HCT116 (cell line): ENCODE data around the gene CSTPP1. TPM values are rescaled to one million over a fixed set of nuclear protein-coding genes. Genes with fewer than 3 reads are reported as not detected.

Source experiments
- ATAC-seq: fragments of 200-7000 bp; cut with Tn5 transposase; 2 replicates; pipeline ENCODE4 v1.9.1; 2020; ENCODE audit warnings: mild to moderate bottlenecking, moderate library complexity
- BruUV-seq: library from RNA; stranded (reverse); fragments of 400-500 nt; replicated peaks from 2 replicates; lab custom pipeline; 2021; lab: Mats Ljungman, UMichigan
- CTCF ChIA-PET: fragments of 300-600 bp; sonication (Branson Sonifier 250); formaldehyde crosslinking; loops from one replicate; lab custom pipeline; 2021; ENCODE audit warnings: antibody characterized with exemption; lab: Charles Lee
- POLR2A ChIA-PET: fragments of 300-600, 350-600 bp; sonication (Branson Sonifier 250); formaldehyde crosslinking; loops from one replicate; lab custom pipeline; 2021; ENCODE audit warnings: antibody characterized with exemption; lab: Charles Lee
- RAD21 ChIA-PET, 2 experiments: fragments of 300-600 bp; sonication (Branson Sonifier 250); formaldehyde crosslinking; loops; one replicate each; lab custom pipeline; 2023; ENCODE audit warnings: low total read pairs in 2 of 2; ENCODE audit not compliant: uncharacterized antibody in 2 of 2, unreplicated experiment in 2 of 2, low non-redundant PET in 1 of 2; lab: Charles Lee
- DNase-seq: peaks from one replicate; pipeline ENCODE4 v3.0.0-alpha.2; 2010; ENCODE audit warnings: low read depth, low spot score
- H2AFZ ChIP-seq: fragments of 200-600 bp; shearing (Covaris generic), sonication (generic); 2 replicates; pipeline ENCODE4 v1.6.1; 2017; ENCODE audit warnings: low read depth, mixed run types, mixed read lengths, antibody characterized with exemption, low read length; ENCODE audit not compliant: poor library complexity, severe bottlenecking
- H3K27ac ChIP-seq: 2 replicates; pipeline ENCODE4 v1.5.1; 2012; ENCODE audit warnings: low read depth, low read length
- H3K27me3 ChIP-seq: fragments of 200-600 bp; sonication (generic); 2 replicates; pipeline ENCODE4 v1.6.1; 2016; ENCODE audit warnings: mixed run types, low read length, mixed read lengths; ENCODE audit not compliant: insufficient read depth
- H3K36me3 ChIP-seq, 2 experiments: fragments of 200-500 bp in 1 of 2; fragments of 200-600 bp in 1 of 2; sonication (Bioruptor generic) in 1 of 2; sonication (generic) in 1 of 2; 2 replicates each; pipeline versions ENCODE4 v1.5.1 to v1.6.1; 2014 to 2016; ENCODE audit warnings: low read length in 2 of 2, inconsistent platforms in 1 of 2, mixed read lengths in 1 of 2, mixed run types in 1 of 2; ENCODE audit not compliant: insufficient read depth in 2 of 2, control insufficient read depth in 1 of 2
- H3K4me1 ChIP-seq, 2 experiments: fragments of 200-600 bp in 1 of 2; sonication (generic) in 1 of 2; 2 replicates each; pipeline versions ENCODE4 v1.5.1 to v1.6.1; 2012 to 2017; ENCODE audit warnings: low read length in 2 of 2, inconsistent platforms in 1 of 2, mild to moderate bottlenecking in 1 of 2, mixed read lengths in 1 of 2, mixed run types in 1 of 2, moderate library complexity in 1 of 2; ENCODE audit not compliant: insufficient read depth in 2 of 2, control insufficient read depth in 1 of 2
- H3K4me2 ChIP-seq: fragments of 200-600 bp; sonication (generic); 2 replicates; pipeline ENCODE4 v1.6.1; 2017; ENCODE audit warnings: mixed run types, low read length, mixed read lengths
- H3K4me3 ChIP-seq, 2 experiments: fragments of 200-600 bp in 1 of 2; sonication (generic) in 1 of 2; replicated peaks in 1 of 2; 2 replicates each; pipeline ENCODE4 v1.5.1; 2011 to 2016; ENCODE audit warnings: low read length in 2 of 2, control low read depth in 1 of 2, low read depth in 1 of 2, mild to moderate bottlenecking in 1 of 2, mixed read lengths in 1 of 2, mixed run types in 1 of 2
- H3K79me2 ChIP-seq: fragments of 200-600 bp; sonication (generic); 2 replicates; pipeline ENCODE4 v1.6.1; 2017; ENCODE audit warnings: mild to moderate bottlenecking, mixed run types, low read length, moderate library complexity, mixed read lengths; ENCODE audit not compliant: insufficient read depth
- H3K9ac ChIP-seq: fragments of 200-600 bp; sonication (generic); 2 replicates; pipeline ENCODE4 v1.6.1; 2016; ENCODE audit warnings: low read length, mixed read lengths
- H3K9me2 ChIP-seq: fragments of 200-600 bp; sonication (generic), shearing (Covaris generic); 2 replicates; pipeline ENCODE4 v1.6.1; 2017; ENCODE audit warnings: mixed run types, mild to moderate bottlenecking, moderate library complexity; ENCODE audit not compliant: insufficient read depth
- H3K9me3 ChIP-seq, 2 experiments: fragments of 200-500 bp in 1 of 2; fragments of 200-600 bp in 1 of 2; sonication (Bioruptor generic) in 1 of 2; sonication (generic) in 1 of 2; 2 replicates each; pipeline ENCODE4 v1.6.1; 2014 to 2017; ENCODE audit warnings: low read length in 2 of 2, mixed read lengths in 2 of 2, inconsistent platforms in 1 of 2, low read depth in 1 of 2, mild to moderate bottlenecking in 1 of 2, mixed run types in 1 of 2, moderate library complexity in 1 of 2; ENCODE audit not compliant: control insufficient read depth in 1 of 2, insufficient read depth in 1 of 2
- H4K20me1 ChIP-seq: fragments of 200-600 bp; sonication (generic), shearing (Covaris generic); 2 replicates; pipeline ENCODE4 v1.6.1; 2017; ENCODE audit warnings: mixed run types, mild to moderate bottlenecking, moderate library complexity; ENCODE audit not compliant: insufficient read depth
- CEBPB ChIP-seq: IDR thresholded peaks from 2 replicates; pipeline ENCODE4 v1.6.1; 2012; ENCODE audit warnings: low read depth
- EGR1 ChIP-seq: IDR thresholded peaks from 2 replicates; pipeline ENCODE4 v1.6.1; 2012; ENCODE audit warnings: low read depth
- ELF1 ChIP-seq: IDR thresholded peaks from 2 replicates; pipeline ENCODE4 v1.6.1; 2012; ENCODE audit warnings: low read depth, borderline replicate concordance
- EZH2 ChIP-seq: fragments of 200-600 bp; sonication (generic); IDR thresholded peaks from 2 replicates; pipeline ENCODE4 v1.6.1; 2017; ENCODE audit warnings: antibody characterized with exemption, mixed run types
- EZH2phosphoT487 ChIP-seq: fragments of 200-600 bp; IDR thresholded peaks from 2 replicates; pipeline ENCODE4 v1.6.1; 2018; ENCODE audit warnings: antibody characterized with exemption, borderline replicate concordance
- FOSL1 ChIP-seq: IDR thresholded peaks from 2 replicates; pipeline ENCODE4 v1.6.1; 2012; ENCODE audit warnings: low read depth
- POLR2A ChIP-seq: IDR thresholded peaks from 2 replicates; pipeline ENCODE4 v1.7.0; 2011; ENCODE audit warnings: borderline replicate concordance; ENCODE audit not compliant: insufficient read depth, insufficient read length; ENCODE audit errors: extremely low read depth
- RAD21 ChIP-seq: IDR thresholded peaks from 2 replicates; pipeline ENCODE4 v1.6.1; 2012; ENCODE audit warnings: low read depth, mild to moderate bottlenecking
- SIN3A ChIP-seq: IDR thresholded peaks from 2 replicates; pipeline ENCODE4 v1.6.1; 2012; ENCODE audit warnings: low read depth
- SP1 ChIP-seq: IDR thresholded peaks from 2 replicates; pipeline ENCODE4 v1.6.1; 2012; ENCODE audit warnings: low read depth
- SRF ChIP-seq: IDR thresholded peaks from 2 replicates; pipeline ENCODE4 v1.6.1; 2012; ENCODE audit warnings: low read depth
- intact Hi-C: fragments of 100-400 bp; cut with micrococcal nuclease; formaldehyde crosslinking; loops from 2 replicates; pipeline ENCODE4 v1.10.0; 2022
- total RNA-seq: library from RNA; stranded (reverse); gene quantifications from one replicate; pipeline ENCODE4 v1.2.1, GENCODE V29; 2021; ENCODE audit not compliant: unreplicated experiment
- TF ChIP-seq, protein P1 (sequence below): IDR thresholded peaks from 2 replicates; pipeline ENCODE4 v1.6.1; 2012; ENCODE audit warnings: low read depth
- TF ChIP-seq, protein P2 (sequence below): IDR thresholded peaks from 2 replicates; pipeline ENCODE4 v1.6.1; 2012
- TF ChIP-seq, protein P3 (sequence below): IDR thresholded peaks from 2 replicates; pipeline ENCODE4 v1.6.1; 2011; ENCODE audit warnings: mild to moderate bottlenecking, low read length, moderate library complexity; ENCODE audit not compliant: insufficient replicate concordance; ENCODE audit errors: extremely low read depth

CSTPP1 gene
- total RNA-seq, 1 experiment from 2014 or later: 24.7 TPM

DNA sequence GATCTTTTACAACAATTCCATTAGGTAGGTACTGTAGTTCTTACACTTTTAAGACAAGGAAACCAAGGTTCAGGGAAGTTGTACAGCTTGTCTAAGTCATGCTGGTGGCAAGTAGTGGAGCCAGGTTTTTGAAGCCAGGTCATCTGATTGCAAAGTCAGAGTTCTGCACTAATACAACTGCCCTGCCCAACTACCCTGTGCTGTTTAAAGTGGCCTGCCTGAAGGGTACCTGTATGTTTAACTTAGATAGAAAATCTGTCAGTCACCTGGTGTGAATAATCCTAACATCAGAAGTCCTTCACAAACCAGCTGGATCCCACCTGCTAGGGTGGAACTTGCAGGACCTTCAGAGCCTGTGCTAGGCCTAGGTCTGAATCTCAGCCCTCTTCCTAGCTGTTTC lies 195.9 kb downstream of the CSTPP1 start:
- POLR2A ChIA-PET: no interaction called here

DNA sequence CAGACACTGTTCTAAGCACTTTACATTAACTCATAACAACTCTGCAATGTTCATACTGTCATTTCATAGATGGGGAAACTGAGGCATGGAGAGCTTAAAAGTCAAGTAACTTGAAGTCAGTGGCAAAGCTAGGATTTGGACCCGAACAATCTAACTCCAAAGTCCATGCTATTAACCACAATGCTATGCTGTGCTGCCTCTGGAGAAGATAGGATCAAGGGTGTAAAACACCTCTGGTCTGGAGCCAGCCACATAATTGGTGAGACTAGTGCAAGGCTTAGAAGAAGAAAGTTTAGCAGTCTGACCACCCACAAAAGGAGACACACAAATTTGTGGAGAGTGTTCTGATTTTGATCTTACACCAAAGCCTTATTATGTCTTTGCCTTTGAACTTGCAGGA lies 196.4 kb downstream of the CSTPP1 start:
- CTCF ChIA-PET: interaction anchor here (2.8 kb wide), 1 partner anchor 20 kb away, joined by 8 read pairs; no protein-coding TSS in a partner anchor
- POLR2A ChIA-PET: no interaction called here
- H3K9ac ChIP-seq: no peak overlapping the region
- TF ChIP-seq ELF1: no peak
- no peak for TF ChIP-seq SIN3A
- no peak for TF ChIP-seq SRF
- no peak for TF ChIP-seq CEBPB
- TF ChIP-seq EZH2phosphoT487: no peak
- TF ChIP-seq RAD21: no peak
- TF ChIP-seq POLR2A: no peak
- TF ChIP-seq SP1: no peak
- TF ChIP-seq EZH2: no peak
- TF ChIP-seq, protein P1, sequence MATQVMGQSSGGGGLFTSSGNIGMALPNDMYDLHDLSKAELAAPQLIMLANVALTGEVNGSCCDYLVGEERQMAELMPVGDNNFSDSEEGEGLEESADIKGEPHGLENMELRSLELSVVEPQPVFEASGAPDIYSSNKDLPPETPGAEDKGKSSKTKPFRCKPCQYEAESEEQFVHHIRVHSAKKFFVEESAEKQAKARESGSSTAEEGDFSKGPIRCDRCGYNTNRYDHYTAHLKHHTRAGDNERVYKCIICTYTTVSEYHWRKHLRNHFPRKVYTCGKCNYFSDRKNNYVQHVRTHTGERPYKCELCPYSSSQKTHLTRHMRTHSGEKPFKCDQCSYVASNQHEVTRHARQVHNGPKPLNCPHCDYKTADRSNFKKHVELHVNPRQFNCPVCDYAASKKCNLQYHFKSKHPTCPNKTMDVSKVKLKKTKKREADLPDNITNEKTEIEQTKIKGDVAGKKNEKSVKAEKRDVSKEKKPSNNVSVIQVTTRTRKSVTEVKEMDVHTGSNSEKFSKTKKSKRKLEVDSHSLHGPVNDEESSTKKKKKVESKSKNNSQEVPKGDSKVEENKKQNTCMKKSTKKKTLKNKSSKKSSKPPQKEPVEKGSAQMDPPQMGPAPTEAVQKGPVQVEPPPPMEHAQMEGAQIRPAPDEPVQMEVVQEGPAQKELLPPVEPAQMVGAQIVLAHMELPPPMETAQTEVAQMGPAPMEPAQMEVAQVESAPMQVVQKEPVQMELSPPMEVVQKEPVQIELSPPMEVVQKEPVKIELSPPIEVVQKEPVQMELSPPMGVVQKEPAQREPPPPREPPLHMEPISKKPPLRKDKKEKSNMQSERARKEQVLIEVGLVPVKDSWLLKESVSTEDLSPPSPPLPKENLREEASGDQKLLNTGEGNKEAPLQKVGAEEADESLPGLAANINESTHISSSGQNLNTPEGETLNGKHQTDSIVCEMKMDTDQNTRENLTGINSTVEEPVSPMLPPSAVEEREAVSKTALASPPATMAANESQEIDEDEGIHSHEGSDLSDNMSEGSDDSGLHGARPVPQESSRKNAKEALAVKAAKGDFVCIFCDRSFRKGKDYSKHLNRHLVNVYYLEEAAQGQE: no peak
- no peak for TF ChIP-seq EGR1
- TF ChIP-seq, all 23 proteins: peak for 0
- Histone ChIP-seq H3K36me3 (no peaks in the 10 kb centered on the region), H3K4me1 (no peaks in the 10 kb centered on the region), H3K27me3 (no peaks in the 10 kb centered on the region), H3K9me3 (no peaks in the 10 kb centered on the region), H2AFZ (no peak overlapping the region), H4K20me1 (no peaks in the 10 kb centered on the region), H3K27ac (no peak overlapping the region), H3K4me2 (no peak overlapping the region), H3K79me2 (no peaks in the 10 kb centered on the region), H3K9me2 (no peaks in the 10 kb centered on the region), H3K4me3 (no peak overlapping the region)
- DNase-seq: no peak
- no TSS peak for BruUV-seq
- intact Hi-C loops: no loop called here
- no peak for ATAC-seq
- RAD21 ChIA-PET: no interaction called here

More for the DNA sequence above, 195.9 kb downstream of the CSTPP1 start:
- no peaks in the 10 kb centered on the region for H3K36me3 ChIP-seq
- no peaks in the 10 kb centered on the region for H3K4me1 ChIP-seq
- no peak overlapping the region for H3K4me2 ChIP-seq
- TF ChIP-seq, protein P2, sequence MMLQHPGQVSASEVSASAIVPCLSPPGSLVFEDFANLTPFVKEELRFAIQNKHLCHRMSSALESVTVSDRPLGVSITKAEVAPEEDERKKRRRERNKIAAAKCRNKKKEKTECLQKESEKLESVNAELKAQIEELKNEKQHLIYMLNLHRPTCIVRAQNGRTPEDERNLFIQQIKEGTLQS: no peak
- TF ChIP-seq CEBPB (no peak), EZH2 (no peak), FOSL1 (no peak), SIN3A (no peak), RAD21 (no peak)
- TF ChIP-seq, protein P3, sequence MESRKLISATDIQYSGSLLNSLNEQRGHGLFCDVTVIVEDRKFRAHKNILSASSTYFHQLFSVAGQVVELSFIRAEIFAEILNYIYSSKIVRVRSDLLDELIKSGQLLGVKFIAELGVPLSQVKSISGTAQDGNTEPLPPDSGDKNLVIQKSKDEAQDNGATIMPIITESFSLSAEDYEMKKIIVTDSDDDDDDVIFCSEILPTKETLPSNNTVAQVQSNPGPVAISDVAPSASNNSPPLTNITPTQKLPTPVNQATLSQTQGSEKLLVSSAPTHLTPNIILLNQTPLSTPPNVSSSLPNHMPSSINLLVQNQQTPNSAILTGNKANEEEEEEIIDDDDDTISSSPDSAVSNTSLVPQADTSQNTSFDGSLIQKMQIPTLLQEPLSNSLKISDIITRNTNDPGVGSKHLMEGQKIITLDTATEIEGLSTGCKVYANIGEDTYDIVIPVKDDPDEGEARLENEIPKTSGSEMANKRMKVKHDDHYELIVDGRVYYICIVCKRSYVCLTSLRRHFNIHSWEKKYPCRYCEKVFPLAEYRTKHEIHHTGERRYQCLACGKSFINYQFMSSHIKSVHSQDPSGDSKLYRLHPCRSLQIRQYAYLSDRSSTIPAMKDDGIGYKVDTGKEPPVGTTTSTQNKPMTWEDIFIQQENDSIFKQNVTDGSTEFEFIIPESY: no peak
- no peak overlapping the region for H3K9ac ChIP-seq
- no peaks in the 10 kb centered on the region for H4K20me1 ChIP-seq
- ATAC-seq (no peak), DNase-seq (no peak)
- H3K27ac ChIP-seq: no peak overlapping the region
- ChIA-PET RAD21 (no interaction called here), CTCF (interaction anchor here (2.8 kb wide), 1 partner anchor 20 kb away, joined by 8 read pairs; no protein-coding TSS in a partner anchor)
- no peaks in the 10 kb centered on the region for H3K79me2 ChIP-seq
- no peak overlapping the region for H2AFZ ChIP-seq
- no peaks in the 10 kb centered on the region for H3K9me2 ChIP-seq
- intact Hi-C loops: no loop called here
- H3K4me3 ChIP-seq: no peak overlapping the region
- H3K27me3 ChIP-seq: no peaks in the 10 kb centered on the region
- no TSS peak for BruUV-seq
- H3K9me3 ChIP-seq: no peaks in the 10 kb centered on the region
